ENCODE results near the gene PTPRK.
"Not testable (repeated sequence)": the region's sequence is repeated elsewhere in the genome, so short reads cannot be mapped to it uniquely, and the experiment has no call there.

The PTPRK gene

GRCh38 chr6:128434752-128435151, 85.6 kb downstream of the PTPRK start:
- not testable (repeated sequence) for DNase-seq

- DNase-seq = no peak
Measured at GRCh38 chr6:128432394-128432793, 88.0 kb downstream of the PTPRK start.

GRCh38 chr6:128427139-128427538, 93.3 kb downstream of the PTPRK start:
- no peak for DNase-seq

GRCh38 chr6:128425856-128426255, 94.5 kb downstream of the PTPRK start:
- no peak for DNase-seq

- DNase-seq = no peak
Measured at GRCh38 chr6:128422871-128423270, 97.5 kb downstream of the PTPRK start.

- DNase-seq = no peak
Measured at GRCh38 chr6:128422200-128422599, 98.2 kb downstream of the PTPRK start.

GRCh38 chr6:128421788-128422187, 98.6 kb downstream of the PTPRK start:
- DNase-seq = no peak

- DNase-seq = no peak
Measured at GRCh38 chr6:128417698-128418097, 102.7 kb downstream of the PTPRK start.

GRCh38 chr6:128415387-128415786, 105.0 kb downstream of the PTPRK start:
- no peak for DNase-seq

GRCh38 chr6:128414943-128415342, 105.5 kb downstream of the PTPRK start:
- no peak for DNase-seq

- no peak for DNase-seq
Measured at GRCh38 chr6:128413291-128413690, 107.1 kb downstream of the PTPRK start.

GRCh38 chr6:128412680-128413079, 107.7 kb downstream of the PTPRK start:
- no peak for DNase-seq

GRCh38 chr6:128410584-128410983, 109.8 kb downstream of the PTPRK start:
- no peak for DNase-seq

GRCh38 chr6:128409003-128409402, 111.4 kb downstream of the PTPRK start:
- no peak for DNase-seq

GRCh38 chr6:128406453-128406852, 113.9 kb downstream of the PTPRK start:
- DNase-seq = no peak

- no peak for DNase-seq
Measured at GRCh38 chr6:128403618-128404444, 116.6 kb downstream of the PTPRK start.

- DNase-seq = no peak
Measured at GRCh38 chr6:128400875-128401274, 119.5 kb downstream of the PTPRK start.

GRCh38 chr6:128397996-128398395, 122.4 kb downstream of the PTPRK start:
- DNase-seq = no peak

- no peak for DNase-seq
Measured at GRCh38 chr6:128395596-128395995, 124.8 kb downstream of the PTPRK start.

GRCh38 chr6:128395188-128395587, 125.2 kb downstream of the PTPRK start:
- no peak for DNase-seq

- no peak for DNase-seq
Measured at GRCh38 chr6:128394167-128394566, 126.2 kb downstream of the PTPRK start.

GRCh38 chr6:128389820-128390534, 130.4 kb downstream of the PTPRK start:
- DNase-seq = no peak

GRCh38 chr6:128388380-128388779, 132.0 kb downstream of the PTPRK start:
- DNase-seq = no peak

GRCh38 chr6:128380891-128381290, 139.5 kb downstream of the PTPRK start:
- DNase-seq = no peak

All from CD4-positive, alpha-beta T cell treated with Interleukin-4 for 4 hours (primary cell).